Stimulated activated CD4-positive, alpha-beta T cell treated with anti-CD3 and anti-CD28 coated beads, Interleukin-15, amount 100 ng/mL, for 1 hour (primary cell): ENCODE results near the gene PDCD6IP.
"Not testable (repeated sequence)": the region's sequence is repeated elsewhere in the genome, so short reads cannot be mapped to it uniquely, and the experiment has no call there.

Experiments
- DNase-seq, 2 donors: peaks; one replicate each; pipeline ENCODE4 v3.0.0-alpha.2; 2020; ENCODE audit warnings: low read depth in 1 of 2, low spot score in 1 of 2

Gene PDCD6IP

DNA sequence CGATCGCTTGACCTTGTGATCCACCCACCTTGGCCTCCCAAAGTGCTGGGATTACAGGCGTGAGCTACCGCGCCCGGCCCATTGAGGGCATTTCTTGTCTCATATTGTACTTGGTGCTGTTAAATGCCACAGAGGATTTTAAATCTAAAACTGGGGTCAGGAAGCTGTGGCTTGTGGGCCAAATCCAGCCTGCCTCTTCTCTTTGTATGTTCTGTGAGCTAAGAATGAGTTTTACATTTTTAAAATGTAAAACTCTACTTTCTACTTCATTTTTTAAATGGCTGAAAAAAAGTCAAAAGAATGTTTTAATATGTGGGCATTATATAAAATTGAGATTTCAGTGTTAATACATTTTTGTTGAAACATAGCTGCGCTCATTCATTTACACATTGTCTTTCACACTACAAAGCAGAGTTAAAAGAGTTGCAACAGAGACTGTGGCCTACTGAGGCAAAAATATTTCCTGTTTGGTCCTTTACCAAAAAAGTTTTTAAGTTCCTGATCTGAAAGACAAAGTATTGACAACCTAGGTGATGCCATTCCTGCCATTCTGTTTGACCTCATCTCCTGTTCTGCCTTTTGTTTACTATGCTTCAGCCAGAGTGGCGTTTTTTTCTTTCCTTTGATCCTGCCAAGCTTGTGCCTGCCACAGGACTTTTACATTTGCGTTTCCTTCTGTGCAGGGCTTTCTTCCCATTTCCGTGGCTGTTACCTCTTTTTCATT lies 50.4 kb downstream of the PDCD6IP start:
- no peak for DNase-seq

DNA sequence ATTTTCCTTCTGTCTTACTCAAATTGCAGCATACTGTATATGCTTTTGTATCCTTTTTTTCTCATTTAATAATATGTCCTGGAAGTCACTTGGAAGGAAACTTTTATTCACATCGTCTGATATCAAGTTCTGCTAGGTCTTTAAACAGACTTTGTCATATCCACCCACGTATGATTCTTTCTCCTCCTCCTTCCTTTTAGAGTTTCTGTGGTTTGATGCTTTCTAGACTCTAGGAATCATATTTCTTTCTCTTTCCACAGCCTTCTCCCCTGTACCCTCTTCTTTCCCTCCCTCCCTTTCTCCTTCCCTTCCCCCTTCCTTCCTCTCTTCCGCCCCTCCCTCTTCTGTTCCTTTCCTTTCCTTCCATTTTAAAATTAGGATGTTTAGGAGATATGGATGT lies 52.2 kb downstream of the PDCD6IP start:
- DNase-seq, result not testable (repeated sequence)

DNA sequence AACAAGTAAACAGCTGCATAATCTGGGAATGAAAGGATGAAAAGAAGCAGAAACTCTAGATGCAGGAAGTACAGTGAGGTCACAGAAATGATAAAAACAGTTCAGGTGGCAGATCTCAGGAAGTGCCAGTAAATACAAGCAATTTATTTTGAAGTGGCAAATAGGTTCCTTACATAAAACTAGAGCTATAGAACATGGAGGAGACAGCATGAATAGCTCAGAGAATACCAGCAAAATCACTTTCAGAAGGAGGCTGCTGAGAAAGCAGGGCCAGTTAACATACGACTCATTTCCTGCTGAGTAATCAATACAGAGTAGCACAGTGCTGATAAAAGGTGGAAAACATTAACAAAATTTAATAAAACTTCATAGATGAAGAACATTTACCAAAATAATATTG lies 57.0 kb downstream of the PDCD6IP start:
- DNase-seq, result not testable (repeated sequence)

DNA sequence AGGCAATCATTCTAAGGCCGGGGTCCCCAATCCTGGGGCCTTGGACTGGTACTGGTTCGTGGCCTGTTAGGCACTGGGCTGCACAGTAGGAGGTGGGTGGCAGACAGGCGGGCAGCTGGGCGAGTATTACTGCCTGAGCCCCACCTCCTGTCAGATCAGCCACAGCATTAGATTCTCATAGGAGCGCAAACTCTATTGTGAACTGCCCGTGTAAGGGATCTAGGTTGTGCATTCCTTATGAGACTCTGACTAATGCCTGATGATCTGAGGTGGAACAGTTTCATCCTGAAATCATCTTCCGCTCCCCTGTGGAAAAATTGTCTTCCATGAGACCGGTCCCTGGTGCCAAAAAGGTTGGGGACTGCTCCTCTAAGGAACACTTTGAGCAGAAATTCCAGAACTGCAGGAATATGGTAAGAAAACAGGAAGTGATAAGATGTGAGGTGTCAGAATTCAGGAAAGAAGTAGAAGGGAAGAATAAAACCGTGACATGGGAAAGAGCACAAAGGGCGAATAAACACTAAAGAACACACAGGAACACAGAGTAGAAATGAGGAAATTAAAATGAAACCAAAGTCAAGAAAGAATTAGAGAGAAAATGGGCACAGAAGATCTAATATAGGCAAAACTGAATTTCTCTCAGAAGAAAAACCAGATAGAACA lies 57.6 kb downstream of the PDCD6IP start:
- no peak for DNase-seq

DNA sequence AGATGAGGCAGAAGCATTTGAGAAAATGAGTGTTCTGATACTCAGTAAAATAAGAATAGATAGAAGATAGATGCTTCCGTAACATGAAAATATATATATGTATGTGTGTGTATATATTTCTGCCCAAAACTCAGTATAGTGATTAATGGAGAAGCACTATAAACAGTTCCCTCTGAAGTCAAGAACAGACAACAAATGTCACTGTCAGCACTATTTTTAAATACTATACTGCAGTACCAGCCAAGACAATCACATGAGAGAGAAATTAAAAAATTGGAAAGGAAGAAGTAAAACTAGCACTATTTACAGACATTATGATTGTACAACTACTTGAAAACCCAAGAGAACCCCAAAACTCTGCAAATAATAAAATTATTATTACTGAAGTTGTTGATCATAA lies 59.3 kb downstream of the PDCD6IP start:
- not testable (repeated sequence) for DNase-seq

DNA sequence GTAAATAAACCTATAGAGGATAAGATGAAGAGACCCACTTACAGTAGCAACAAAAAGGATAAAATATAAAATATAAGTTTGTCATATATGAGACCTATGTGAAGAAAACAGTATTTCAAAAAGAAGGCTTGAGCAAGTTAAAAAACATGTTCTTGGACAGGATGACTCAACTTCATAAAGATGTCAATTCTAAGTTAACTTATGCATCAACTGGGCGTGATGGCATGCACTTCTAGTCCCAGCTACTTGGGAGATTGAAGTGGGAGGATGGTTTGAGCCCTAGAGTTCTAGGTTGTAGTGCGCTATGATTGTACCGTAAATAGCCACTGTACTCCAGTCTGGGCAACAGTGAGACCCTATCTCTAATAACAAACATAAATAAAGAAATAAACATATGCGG lies 59.7 kb downstream of the PDCD6IP start:
- DNase-seq, result no peak

DNA sequence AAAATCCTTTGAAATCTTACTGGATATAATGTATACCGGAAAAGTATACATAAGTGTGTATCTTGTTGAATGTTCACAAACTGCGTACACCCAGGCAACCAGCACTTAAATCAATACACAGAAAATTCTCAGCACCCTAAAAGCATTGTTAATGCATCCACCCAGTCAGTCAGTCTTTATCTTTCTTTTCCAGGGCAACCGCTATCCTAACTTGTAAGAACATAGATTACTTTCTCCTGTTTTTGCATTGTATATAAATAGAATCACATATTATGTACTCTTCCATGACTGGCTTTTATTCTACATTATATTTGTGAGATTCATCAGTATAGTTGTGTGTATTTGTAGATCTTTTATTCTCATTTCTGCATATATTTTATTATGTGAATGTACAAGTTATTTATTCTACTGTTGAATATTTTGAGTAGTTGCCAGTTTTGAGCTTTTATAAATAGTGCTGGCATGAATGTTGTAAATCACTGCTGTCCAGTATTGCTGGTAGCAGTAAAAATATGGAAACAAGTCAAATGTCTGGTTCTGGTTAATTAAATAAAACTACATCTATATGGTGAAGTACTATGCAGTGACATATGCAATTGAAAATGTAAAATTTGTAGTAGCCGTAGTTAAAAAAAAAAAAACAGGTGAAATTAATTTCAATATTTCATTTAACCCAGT lies 62.1 kb downstream of the PDCD6IP start:
- no peak for DNase-seq

DNA sequence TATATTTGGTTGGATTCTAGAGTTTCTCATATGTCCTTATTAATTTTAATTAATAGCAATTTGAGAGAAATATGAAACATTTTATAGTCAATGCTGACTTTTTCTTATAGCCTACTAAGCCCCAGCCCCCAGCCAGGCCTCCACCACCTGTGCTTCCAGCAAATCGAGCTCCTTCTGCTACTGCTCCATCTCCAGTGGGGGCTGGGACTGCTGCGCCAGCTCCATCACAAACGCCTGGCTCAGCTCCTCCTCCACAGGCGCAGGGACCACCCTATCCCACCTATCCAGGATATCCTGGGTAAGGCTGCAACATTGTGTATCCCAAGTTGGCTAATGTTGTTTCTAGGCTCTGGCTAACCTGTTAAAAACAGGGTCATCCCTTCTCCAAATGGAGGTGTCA lies 66.7 kb downstream of the PDCD6IP start:
- DNase-seq, result no peak

DNA sequence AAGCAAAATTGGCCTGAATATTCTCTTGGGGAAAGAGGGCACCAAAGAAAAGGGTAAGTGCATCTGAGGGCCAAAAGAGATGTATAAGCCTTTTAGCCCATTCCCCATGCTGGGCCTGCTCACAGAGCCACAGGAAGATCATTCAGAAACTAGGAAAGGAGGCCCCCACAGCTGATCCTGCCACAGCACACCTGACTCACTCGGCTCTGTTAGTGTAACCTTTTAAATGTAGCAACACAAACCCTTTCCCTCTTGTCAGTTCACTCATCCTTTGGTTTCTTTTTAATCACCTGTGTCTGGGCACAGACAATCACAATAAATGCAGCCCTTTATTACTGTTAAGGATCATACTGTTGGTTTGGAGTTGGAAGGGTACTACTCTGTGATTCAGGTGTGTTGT lies 69.9 kb downstream of the PDCD6IP start:
- DNase-seq, result no peak

DNA sequence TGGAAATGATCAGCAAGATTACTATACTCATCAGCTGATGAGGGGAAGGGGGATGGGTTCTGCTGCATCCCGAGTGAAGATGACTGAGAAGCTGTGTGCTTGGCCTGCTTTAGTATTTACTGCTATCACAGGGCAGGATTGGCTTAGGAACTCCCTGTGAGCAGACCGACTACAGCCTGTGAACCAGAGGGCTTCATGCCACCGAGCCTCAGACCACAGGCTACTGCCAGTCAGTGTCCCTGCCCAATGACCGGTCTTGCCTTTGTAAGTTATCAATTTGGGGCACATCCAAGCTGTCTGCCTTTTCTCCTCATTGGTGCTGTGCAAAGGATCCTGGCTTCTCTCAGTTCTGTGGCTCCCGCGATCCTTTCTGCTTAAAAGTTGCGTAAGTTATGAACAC lies 71.5 kb downstream of the PDCD6IP start:
- DNase-seq, result no peak

DNA sequence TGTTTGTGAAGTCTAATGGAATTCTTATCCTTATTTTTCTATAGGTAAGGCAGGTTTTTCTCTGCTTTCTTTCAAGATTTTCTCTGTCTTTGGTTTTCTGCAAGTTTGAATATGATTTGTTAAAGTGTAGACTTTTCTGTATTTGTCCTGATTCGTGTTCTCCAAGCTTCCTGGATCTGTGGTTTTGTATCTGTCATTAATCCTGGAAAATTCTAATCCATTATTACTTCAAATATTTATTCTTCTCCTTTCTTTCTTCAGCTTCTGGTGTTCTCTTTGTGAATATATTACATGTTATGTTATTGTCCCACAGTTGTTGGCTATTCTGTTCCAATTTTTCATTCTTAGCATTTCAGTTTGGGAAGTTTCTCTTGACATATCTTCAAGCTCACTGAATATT lies 76.4 kb downstream of the PDCD6IP start:
- no peak for DNase-seq

DNA sequence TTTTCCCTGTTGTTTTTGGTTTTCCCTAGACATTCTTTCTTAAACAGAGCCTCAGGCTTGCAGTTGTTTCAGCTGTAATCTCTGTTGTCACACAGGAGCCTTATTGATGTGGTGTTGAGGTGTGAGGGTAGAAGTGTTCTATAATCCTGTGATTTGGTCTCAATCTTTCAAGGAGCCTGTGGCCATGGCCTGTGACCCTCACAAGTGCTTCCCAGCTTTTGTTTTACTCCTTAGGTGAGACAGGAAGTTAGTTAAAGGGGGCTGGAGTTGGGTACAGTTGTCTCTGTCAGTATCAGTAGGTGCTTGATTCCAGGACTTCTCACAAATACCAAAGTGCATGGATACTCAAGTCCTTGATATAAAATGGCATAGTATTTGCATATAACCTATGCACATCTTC lies 77.2 kb downstream of the PDCD6IP start:
- DNase-seq, result no peak

DNA sequence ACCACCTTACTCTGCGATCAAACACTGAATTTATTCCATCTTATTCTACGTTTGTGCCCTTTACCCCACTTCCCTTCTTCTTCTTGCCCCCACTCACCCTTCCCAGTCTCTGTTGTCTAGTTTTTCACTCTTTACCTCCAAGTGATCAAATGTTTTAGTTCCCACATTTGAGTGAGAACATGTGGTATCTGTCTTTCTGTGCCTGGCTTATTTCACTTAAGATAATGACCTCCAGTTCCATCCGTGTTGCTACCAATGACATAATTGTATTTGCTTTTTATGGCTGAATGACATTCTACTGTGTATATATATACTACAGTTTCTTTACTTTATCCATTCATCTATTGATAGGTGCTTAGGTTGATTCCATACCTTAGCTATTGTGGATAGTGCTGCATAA lies 78.8 kb downstream of the PDCD6IP start:
- DNase-seq, result no peak

DNA sequence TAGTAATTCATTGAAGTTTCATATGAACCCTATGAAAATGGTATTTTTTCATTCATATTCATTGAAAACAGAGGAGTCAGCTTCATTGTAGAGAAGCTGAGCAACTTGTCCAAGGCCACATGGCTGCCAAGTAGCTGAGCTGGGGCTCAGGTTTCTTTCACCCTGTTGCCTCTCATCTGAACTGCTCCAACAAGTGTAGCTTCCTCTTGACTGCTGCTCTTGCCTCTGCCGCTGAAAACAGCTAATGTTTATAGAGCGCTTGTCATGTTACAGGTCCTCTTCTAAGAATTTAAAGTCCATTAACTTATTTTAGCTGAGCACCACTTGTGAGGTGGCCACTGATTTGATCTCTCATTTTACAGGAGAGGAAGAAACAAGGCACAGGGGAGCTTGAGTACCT lies 81.1 kb downstream of the PDCD6IP start:
- no peak for DNase-seq

DNA sequence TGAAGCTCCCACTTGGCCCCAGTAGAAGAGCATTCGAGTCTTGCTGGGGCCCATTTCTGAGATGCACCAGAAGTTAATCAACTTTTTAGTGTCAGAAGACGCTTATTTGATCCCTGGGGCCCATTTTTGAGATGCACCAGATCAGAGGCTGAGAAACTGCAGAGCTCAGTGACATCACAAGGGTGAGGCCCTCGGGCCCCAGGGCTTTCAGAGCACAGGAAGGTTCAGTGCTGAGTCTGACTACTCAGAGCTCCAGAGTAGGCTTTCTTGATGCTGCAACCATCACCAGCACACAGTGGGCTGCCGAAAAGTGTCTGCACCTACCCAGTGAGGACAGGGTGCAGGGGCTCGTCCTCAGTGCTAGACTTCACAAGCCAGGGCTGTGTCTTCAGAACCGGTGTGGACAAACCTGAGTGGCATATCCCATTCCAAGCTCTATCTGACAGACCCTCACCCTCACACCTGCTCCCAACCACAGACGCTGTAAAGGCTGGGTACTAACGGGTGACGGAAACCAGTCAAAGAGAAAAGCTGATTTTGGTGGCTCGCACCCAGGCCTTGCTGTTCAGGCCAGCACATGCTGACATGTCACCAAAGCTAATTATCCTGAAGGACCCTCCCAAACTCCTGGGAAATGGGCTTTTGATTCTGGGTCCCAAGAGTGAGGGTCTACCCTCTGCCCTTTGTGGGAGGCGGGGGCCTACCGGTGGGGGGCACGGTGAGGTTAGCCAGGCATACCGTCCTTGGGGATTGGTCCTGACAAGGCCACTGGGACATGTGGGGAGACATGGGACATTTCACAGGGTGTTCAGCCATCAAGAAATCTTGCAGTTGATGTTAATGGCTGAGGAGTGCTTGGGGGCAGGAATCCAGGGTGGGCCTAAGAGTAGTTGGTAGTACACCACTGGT lies 83.0 kb downstream of the PDCD6IP start:
- no peak for DNase-seq

DNA sequence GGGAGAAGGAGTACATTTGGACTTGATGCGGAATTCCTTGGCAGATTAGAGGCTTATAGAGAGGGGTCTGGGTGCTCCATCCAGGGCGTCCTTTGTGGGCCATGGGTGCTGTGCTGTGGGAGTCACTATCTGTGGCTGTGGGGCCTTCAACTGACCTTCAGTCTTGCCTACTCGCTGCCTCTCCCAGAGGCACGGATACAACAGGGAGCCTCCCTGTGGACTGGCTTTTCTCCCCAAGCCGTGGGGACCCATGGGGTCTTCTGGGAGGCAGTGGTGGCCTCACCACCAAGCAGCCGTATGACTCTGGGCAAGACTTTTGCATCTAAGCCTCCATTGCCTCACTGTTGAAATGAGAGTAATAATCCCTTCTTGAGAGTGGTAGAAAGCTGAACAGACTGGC lies 83.9 kb downstream of the PDCD6IP start:
- DNase-seq, result no peak

DNA sequence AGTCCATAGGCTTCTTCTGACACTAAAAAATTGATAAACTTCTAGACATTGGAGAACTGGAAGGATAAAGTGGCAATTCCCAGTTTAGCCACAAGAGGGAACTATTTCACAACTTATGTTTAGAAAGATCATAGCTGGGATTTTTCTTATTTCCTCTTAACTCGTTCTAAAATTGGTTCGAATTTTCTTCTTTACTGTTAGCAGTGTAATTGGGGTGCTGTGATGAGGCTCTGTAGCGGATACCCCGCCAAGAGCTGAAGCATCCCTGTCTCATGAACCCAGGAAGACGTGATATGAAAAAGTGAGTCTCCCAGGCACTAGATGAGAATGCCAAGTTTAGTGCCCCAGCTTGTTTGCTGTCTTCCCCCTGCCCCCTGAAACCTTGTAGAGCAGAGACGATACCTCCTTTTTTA lies 85.1 kb downstream of the PDCD6IP start:
- no peak for DNase-seq

DNA sequence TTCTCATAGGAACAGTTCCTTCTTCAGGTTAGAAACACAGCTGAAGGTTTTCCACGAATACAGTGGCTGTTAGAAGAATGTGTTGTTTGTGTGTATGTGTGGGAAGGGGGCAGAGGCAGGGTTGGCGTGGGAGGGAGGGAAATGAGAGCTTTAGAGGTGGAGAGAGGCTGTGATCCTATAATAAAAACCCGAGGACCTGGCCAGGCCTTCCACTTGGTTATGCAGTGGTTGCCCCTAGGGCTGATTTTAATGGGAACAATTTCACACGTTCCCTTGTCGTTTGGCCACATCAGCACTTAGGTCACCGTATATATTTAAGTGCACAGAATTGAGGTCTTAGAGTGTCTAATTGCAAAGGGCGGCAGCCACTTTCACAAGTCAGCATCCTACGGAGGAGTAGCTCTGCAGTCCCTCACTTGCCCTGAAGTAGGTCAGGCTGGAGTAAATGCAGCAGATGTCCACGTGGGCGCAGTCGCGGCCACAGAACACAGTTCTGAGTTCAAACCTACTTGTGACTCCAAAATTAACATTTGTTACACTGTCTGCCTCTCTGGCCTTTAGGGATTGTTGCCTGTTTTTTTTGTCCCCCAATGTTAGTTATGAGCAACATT lies 85.6 kb downstream of the PDCD6IP start:
- DNase-seq, result no peak

DNA sequence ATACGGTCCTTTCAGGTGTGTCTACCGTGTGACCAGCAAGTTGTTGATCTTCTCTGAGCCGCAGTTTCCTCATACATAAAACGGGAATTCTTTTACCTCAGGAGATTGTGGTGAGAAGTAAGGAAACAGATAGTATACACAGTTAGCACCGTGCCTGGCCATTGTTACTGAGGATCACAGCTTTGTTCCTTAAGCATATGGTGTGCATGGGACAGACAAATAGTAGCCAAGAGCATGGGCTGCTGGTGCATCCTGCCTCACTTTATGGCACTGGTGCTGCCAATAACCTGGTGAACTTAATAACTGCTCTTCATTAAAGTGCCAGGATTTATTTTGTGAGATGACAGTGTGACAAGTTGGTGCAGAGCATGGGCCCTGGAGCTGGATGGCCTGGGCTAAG lies 86.3 kb downstream of the PDCD6IP start:
- no peak for DNase-seq

DNA sequence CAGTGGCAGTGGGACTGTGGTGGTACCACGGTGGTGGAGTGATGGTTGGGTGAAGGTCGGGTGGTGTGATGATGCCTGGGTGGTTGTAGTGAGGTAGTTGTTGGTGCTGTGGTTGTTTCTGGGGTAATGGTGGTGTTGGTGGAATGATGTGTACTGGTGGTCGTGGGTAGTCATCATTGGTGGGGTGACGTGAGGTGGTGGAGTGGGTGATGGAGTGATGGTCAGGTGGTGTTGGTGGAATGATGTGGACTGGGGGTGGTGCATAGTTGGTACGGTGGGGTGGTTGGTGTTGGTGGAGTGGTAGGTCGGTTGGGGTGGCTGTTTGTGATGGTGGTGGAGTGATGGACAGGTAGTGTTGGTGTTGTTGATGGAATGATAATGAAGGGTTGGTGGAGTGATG lies 87.1 kb downstream of the PDCD6IP start:
- no peak for DNase-seq

DNA sequence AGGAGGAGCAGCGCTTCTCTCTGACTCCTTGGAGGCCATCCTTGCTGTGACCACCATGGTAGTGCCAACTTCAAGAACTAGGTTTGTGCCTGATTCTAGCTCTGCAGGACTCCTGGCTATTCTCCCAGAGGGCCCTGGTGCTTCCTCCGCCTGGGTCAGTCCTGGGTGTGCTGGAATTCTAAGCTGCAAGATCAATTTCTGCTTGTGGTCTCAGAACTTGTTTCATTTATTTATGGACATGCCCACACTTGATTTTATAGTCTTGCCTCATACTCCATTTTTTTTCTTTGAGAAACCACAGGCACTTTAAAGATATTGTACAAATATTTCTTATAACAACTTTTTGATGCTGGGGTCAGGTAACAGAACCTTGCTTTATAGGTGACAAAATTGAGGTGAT lies 87.6 kb downstream of the PDCD6IP start:
- DNase-seq, result no peak
